Activated T-cell treated with anti-CD3 and anti-CD28 coated beads, Interleukin-2, amount 50 U/mL, for 24 hours (primary cell): ENCODE data around the gene RBM14.
"Not testable (repeated sequence)": the region's sequence is repeated elsewhere in the genome, so short reads cannot be mapped to it uniquely, and the experiment has no call there.

Source experiments
- DNase-seq: peaks from one replicate; pipeline ENCODE4 v3.0.0-alpha.2; 2020
- H3K27ac Mint-ChIP-seq: 2 replicates; pipeline ENCODE4 v1.8.0; 2020; ENCODE audit warnings: mild to moderate bottlenecking, mixed read lengths
- H3K27me3 Mint-ChIP-seq: 2 replicates; pipeline ENCODE4 v1.8.0; 2020; ENCODE audit warnings: mixed read lengths
- H3K36me3 Mint-ChIP-seq: 2 replicates; pipeline ENCODE4 v1.8.0; 2020; ENCODE audit warnings: low read depth, mixed read lengths
- H3K4me1 Mint-ChIP-seq: 2 replicates; pipeline ENCODE4 v1.8.0; 2020; ENCODE audit warnings: low read depth, mixed read lengths
- H3K4me3 Mint-ChIP-seq: 2 replicates; pipeline ENCODE4 v1.8.0; 2020; ENCODE audit warnings: mild to moderate bottlenecking, moderate library complexity, mixed read lengths
- H3K9me3 Mint-ChIP-seq: 2 replicates; pipeline ENCODE4 v1.8.0; 2020; ENCODE audit warnings: mixed read lengths

The RBM14 gene

GRCh38 chr11:66636411-66636810, 20.0 kb downstream of the RBM14 start:
- Mint-ChIP-seq H3K9me3 (no peaks in the 10 kb centered on the region), H3K27me3 (no peaks in the 10 kb centered on the region), H3K36me3 (peaks cover 91% of the 10 kb centered on the region), H3K4me3 (no peak overlapping the region), H3K4me1 (peaks cover 60% of the 10 kb centered on the region), H3K27ac (peak overlapping the region; percentile 98)
- DNase-seq, result no peak

- Mint-ChIP-seq H3K27ac (peak overlapping the region; percentile 98), H3K36me3 (peaks cover 91% of the 10 kb centered on the region), H3K9me3 (no peaks in the 10 kb centered on the region), H3K4me1 (peaks cover 66% of the 10 kb centered on the region), H3K27me3 (no peaks in the 10 kb centered on the region), H3K4me3 (peak overlapping the region; percentile 96)
- no peak for DNase-seq
These were observed 21.2 kb downstream of the RBM14 start for GRCh38 chr11:66637557-66638176.

GRCh38 chr11:66638177-66639065, 22.0 kb downstream of the RBM14 start, which contains the start of gene RBM4:
RBM4 (plus strand) TSS chr11:66638703; CDS start chr11:66639712, 1,009 bp downstream.
- Mint-ChIP-seq H3K4me1 (peaks cover 71% of the 10 kb centered on the region), H3K9me3 (no peaks in the 10 kb centered on the region), H3K4me3 (peak within 1 kb of the TSS; percentile 96), H3K27me3 (no peaks in the 10 kb centered on the region), H3K36me3 (peaks cover 91% of the 10 kb centered on the region), H3K27ac (peak within 1 kb of the TSS; percentile 98)
- peak; percentile 90 for DNase-seq

GRCh38 chr11:66639066-66639813, 22.8 kb downstream of the RBM14 start:
- H3K9me3 Mint-ChIP-seq, result no peaks in the 10 kb centered on the region
- peaks cover 77% of the 10 kb centered on the region for H3K4me1 Mint-ChIP-seq
- H3K27ac Mint-ChIP-seq, result peak overlapping the region; percentile 98
- peaks cover 92% of the 10 kb centered on the region for H3K36me3 Mint-ChIP-seq
- H3K27me3 Mint-ChIP-seq, result no peaks in the 10 kb centered on the region
- peak; percentile 31 for DNase-seq
- H3K4me3 Mint-ChIP-seq, result peak overlapping the region; percentile 96

GRCh38 chr11:66639814-66640340, 23.4 kb downstream of the RBM14 start:
- H3K4me1 Mint-ChIP-seq, result peaks cover 78% of the 10 kb centered on the region
- H3K4me3 Mint-ChIP-seq, result peak overlapping the region; percentile 96
- H3K9me3 Mint-ChIP-seq, H3K27me3 Mint-ChIP-seq: not testable (repeated sequence)
- peaks cover 93% of the 10 kb centered on the region for H3K36me3 Mint-ChIP-seq
- peak overlapping the region; percentile 98 for H3K27ac Mint-ChIP-seq
- peak; percentile 31 for DNase-seq

- peak overlapping the region; percentile 96 for H3K4me3 Mint-ChIP-seq
- no peak for DNase-seq
- H3K4me1 Mint-ChIP-seq, result peaks cover 88% of the 10 kb centered on the region
- H3K9me3 Mint-ChIP-seq, result no peaks in the 10 kb centered on the region
- peaks cover 97% of the 10 kb centered on the region for H3K36me3 Mint-ChIP-seq
- peak overlapping the region; percentile 98 for H3K27ac Mint-ChIP-seq
- H3K27me3 Mint-ChIP-seq, result no peaks in the 10 kb centered on the region
These were observed 25.4 kb downstream of the RBM14 start for GRCh38 chr11:66641834-66642233.

- peak overlapping the region; percentile 98 for H3K27ac Mint-ChIP-seq
- H3K36me3 Mint-ChIP-seq, result peaks cover 99% of the 10 kb centered on the region
- peak overlapping the region; percentile 96 for H3K4me3 Mint-ChIP-seq
- no peaks in the 10 kb centered on the region for H3K9me3 Mint-ChIP-seq
- no peak for DNase-seq
- H3K27me3 Mint-ChIP-seq, result no peaks in the 10 kb centered on the region
- H3K4me1 Mint-ChIP-seq, result peaks cover 88% of the 10 kb centered on the region
These were observed 27.5 kb downstream of the RBM14 start for GRCh38 chr11:66643745-66644437.

GRCh38 chr11:66646828-66647227, 30.4 kb downstream of the RBM14 start:
- H3K4me1 Mint-ChIP-seq, result peaks cover 85% of the 10 kb centered on the region
- no peak overlapping the region for H3K4me3 Mint-ChIP-seq
- H3K36me3 Mint-ChIP-seq, result peaks cover 98% of the 10 kb centered on the region
- peak; percentile 8 for DNase-seq
- no peaks in the 10 kb centered on the region for H3K27me3 Mint-ChIP-seq
- no peaks in the 10 kb centered on the region for H3K9me3 Mint-ChIP-seq
- peak overlapping the region; percentile 98 for H3K27ac Mint-ChIP-seq

GRCh38 chr11:66649903-66650302, 33.5 kb downstream of the RBM14 start:
- Mint-ChIP-seq H3K27me3 (no peaks in the 10 kb centered on the region), H3K36me3 (peaks cover 91% of the 10 kb centered on the region), H3K27ac (peak overlapping the region; percentile 79), H3K4me3 (no peak overlapping the region), H3K4me1 (peaks cover 69% of the 10 kb centered on the region), H3K9me3 (no peaks in the 10 kb centered on the region)
- DNase-seq, result peak; percentile 14

- H3K4me3 Mint-ChIP-seq, result no peak overlapping the region
- peaks cover 88% of the 10 kb centered on the region for H3K36me3 Mint-ChIP-seq
- H3K4me1 Mint-ChIP-seq, result peaks cover 60% of the 10 kb centered on the region
- no peak for DNase-seq
- no peaks in the 10 kb centered on the region for H3K27me3 Mint-ChIP-seq
- peak overlapping the region; percentile 71 for H3K27ac Mint-ChIP-seq
- no peaks in the 10 kb centered on the region for H3K9me3 Mint-ChIP-seq
These were observed 34.6 kb downstream of the RBM14 start for GRCh38 chr11:66651016-66651415.

GRCh38 chr11:66652651-66653050, 36.2 kb downstream of the RBM14 start:
- peaks cover 44% of the 10 kb centered on the region for H3K4me1 Mint-ChIP-seq
- no peaks in the 10 kb centered on the region for H3K27me3 Mint-ChIP-seq
- peaks cover 86% of the 10 kb centered on the region for H3K36me3 Mint-ChIP-seq
- H3K4me3 Mint-ChIP-seq, result no peak overlapping the region
- H3K9me3 Mint-ChIP-seq, result no peaks in the 10 kb centered on the region
- no peak for DNase-seq
- peak overlapping the region; percentile 83 for H3K27ac Mint-ChIP-seq

- Mint-ChIP-seq H3K27ac (peak overlapping the region; percentile 83), H3K27me3 (no peaks in the 10 kb centered on the region), H3K4me3 (no peak overlapping the region), H3K4me1 (peaks cover 41% of the 10 kb centered on the region), H3K36me3 (peaks cover 85% of the 10 kb centered on the region), H3K9me3 (no peaks in the 10 kb centered on the region)
- no peak for DNase-seq
These were observed 36.7 kb downstream of the RBM14 start for GRCh38 chr11:66653123-66653522.

GRCh38 chr11:66659763-66660162, 43.3 kb downstream of the RBM14 start:
- no peak overlapping the region for H3K4me3 Mint-ChIP-seq
- peaks cover 84% of the 10 kb centered on the region for H3K36me3 Mint-ChIP-seq
- DNase-seq, result no peak

More at GRCh38 chr11:66659763-66660162, 43.3 kb downstream of the RBM14 start:
- H3K4me1 Mint-ChIP-seq, result peaks cover 16% of the 10 kb centered on the region
- no peaks in the 10 kb centered on the region for H3K9me3 Mint-ChIP-seq
- peak overlapping the region; percentile 6 for H3K27ac Mint-ChIP-seq
- no peaks in the 10 kb centered on the region for H3K27me3 Mint-ChIP-seq
